HG03565 (cell line): ENCODE results near the gene CCHCR1.

ENCODE experiments used
- ATAC-seq: cut with Tn5 transposase; IDR thresholded peaks from one replicate; pipeline ENCODE4 v1.9.1; 2021; ENCODE audit warnings: mild to moderate bottlenecking, moderate library complexity; ENCODE audit not compliant: unreplicated experiment

CCHCR1 gene

GRCh38 chr6:31112478-31112877 is 45.1 kb downstream of the CCHCR1 start, which contains the start of gene C6orf15:
Gene C6orf15, minus strand, starts transcription at chr6:31112575. Its CDS starts 20 bp downstream, at chr6:31112555.
- ATAC-seq: no peak

GRCh38 chr6:31111712-31112111 is 45.9 kb downstream of the CCHCR1 start:
- ATAC-seq: no peak

GRCh38 chr6:31110825-31111582 is 46.6 kb downstream of the CCHCR1 start:
- ATAC-seq: no peak

- ATAC-seq: no peak
These were observed 50.5 kb downstream of the CCHCR1 start for GRCh38 chr6:31107052-31107451.

GRCh38 chr6:31103136-31103535 is 54.5 kb downstream of the CCHCR1 start:
- no peak for ATAC-seq

- ATAC-seq: no peak
These were observed 59.1 kb downstream of the CCHCR1 start for GRCh38 chr6:31098449-31098938.

GRCh38 chr6:31096656-31097055 is 60.9 kb downstream of the CCHCR1 start:
- ATAC-seq: no peak

- ATAC-seq: no peak
These were observed 61.4 kb downstream of the CCHCR1 start for GRCh38 chr6:31096215-31096614.

- ATAC-seq: no peak
These were observed 63.2 kb downstream of the CCHCR1 start for GRCh38 chr6:31094389-31094881.

- no peak for ATAC-seq
These were observed 64.7 kb downstream of the CCHCR1 start for GRCh38 chr6:31092769-31093505.
